ENCODE results near the gene LGR4.

- no peak for TF ChIP-seq SUZ12 (IDR thresholded peaks at IDR 0.05; ENCODE audit: extremely low read depth, insufficient read depth, insufficient read length)
- TF ChIP-seq ZNF274 (IDR thresholded peaks at IDR 0.05; ENCODE audit: low read depth, low read length) = no peak
Measured at GRCh38 chr11:27452147-27452546, 20.4 kb downstream of the LGR4 start.
